GM18951 (cell line): Measurements from ENCODE around the gene SLITRK5.

Source experiments
- POLR2A ChIP-seq: IDR thresholded peaks from 4 replicates; pipeline ENCODE4 v1.6.1; 2011; ENCODE audit warnings: mild to moderate bottlenecking; ENCODE audit not compliant: insufficient read length, insufficient read depth; ENCODE audit errors: extremely low read depth
- in situ Hi-C: fragments of 300-500 bp; cut with MboI; formaldehyde crosslinking; loops from one replicate; pipeline ENCODE4 v1.12.0; 2022; ENCODE audit warnings: low sequenced_read_pairs, mixed read lengths, inconsistent platforms; ENCODE audit not compliant: unreplicated experiment

Gene SLITRK5, protein sequence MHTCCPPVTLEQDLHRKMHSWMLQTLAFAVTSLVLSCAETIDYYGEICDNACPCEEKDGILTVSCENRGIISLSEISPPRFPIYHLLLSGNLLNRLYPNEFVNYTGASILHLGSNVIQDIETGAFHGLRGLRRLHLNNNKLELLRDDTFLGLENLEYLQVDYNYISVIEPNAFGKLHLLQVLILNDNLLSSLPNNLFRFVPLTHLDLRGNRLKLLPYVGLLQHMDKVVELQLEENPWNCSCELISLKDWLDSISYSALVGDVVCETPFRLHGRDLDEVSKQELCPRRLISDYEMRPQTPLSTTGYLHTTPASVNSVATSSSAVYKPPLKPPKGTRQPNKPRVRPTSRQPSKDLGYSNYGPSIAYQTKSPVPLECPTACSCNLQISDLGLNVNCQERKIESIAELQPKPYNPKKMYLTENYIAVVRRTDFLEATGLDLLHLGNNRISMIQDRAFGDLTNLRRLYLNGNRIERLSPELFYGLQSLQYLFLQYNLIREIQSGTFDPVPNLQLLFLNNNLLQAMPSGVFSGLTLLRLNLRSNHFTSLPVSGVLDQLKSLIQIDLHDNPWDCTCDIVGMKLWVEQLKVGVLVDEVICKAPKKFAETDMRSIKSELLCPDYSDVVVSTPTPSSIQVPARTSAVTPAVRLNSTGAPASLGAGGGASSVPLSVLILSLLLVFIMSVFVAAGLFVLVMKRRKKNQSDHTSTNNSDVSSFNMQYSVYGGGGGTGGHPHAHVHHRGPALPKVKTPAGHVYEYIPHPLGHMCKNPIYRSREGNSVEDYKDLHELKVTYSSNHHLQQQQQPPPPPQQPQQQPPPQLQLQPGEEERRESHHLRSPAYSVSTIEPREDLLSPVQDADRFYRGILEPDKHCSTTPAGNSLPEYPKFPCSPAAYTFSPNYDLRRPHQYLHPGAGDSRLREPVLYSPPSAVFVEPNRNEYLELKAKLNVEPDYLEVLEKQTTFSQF

DNA sequence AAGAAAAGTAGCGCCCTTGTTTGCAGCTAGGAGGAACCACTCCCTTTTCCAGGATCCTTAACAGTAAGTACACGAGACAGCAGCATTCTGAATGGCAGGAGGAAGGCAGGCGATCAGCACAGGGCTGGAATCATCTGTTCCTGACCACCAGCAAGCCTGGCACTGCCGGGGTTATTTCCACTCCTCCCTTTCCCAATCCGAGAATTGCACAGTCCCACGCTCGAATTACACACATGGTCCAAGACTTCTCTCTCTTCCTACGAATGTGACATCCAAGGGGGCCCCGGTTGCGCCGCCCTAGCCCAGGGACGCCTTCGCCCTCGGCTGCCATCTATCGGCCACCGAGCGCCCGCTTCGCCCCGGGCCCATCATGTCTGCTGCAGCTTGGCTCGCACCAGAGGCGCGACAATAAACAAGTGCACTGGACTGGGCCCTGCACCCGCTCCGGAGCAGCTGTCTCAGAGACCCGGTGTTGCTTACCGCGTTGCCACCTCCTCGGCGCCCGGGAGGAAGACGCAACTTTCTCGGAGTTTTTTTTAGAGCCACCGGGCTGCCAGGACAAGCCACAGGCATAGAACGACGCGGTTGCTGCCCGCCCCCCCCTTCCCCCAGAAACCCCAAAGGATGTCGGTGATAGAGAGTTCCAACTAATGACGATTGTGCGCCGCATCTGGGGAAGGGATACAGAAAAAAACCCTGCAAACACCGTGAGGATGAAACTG lies at the start of gene SLITRK5:
TSS of gene SLITRK5 (plus strand) at position 341 of the 722 bp plus-strand sequence. CDS start 4,018 bp downstream, outside the sequence.
- in situ Hi-C loops, result no loop called here

DNA sequence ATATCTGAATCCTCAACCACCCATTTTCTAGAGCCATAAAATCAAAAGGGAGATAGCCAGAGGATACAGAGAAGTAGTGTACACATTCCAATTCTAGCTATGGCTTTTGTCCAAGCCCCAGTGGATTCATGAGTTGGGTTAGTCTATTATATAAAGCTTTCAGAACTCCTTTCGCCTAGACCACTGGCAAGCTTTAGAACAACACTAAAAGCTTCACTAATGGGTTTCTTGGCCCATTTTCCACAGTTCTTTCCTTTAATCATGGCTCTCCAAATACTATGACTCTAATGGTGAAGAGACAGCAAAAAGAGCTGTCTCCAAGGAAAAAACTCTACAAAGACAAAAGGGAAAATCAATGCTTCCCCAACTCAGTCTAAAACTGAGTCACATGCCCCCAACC lies 48.2 kb upstream of the SLITRK5 start:
- no peak for TF ChIP-seq POLR2A
- in situ Hi-C loops, result no loop called here

More for the DNA sequence above, at the start of gene SLITRK5:
- TF ChIP-seq POLR2A, result no peak

DNA sequence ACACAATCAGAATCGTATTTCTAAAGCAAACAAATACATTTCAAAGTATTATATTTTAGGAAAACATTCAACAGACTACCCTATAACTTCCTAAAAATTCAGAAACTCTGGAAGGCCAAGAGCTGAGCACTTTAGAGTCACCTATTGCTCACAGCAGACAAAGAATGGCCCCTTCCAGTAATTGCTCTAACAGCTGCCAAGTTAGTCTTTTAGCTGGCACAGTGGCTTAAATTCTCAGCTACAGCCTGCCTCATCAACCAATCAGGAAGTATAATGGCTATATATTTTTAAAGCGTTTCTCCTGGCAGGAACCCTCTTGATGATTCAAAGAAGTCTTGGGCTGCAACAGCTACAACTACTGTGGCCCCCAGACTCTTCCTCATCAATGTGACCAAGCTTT lies 14.9 kb upstream of the SLITRK5 start:
- in situ Hi-C loops, result no loop called here
- no peak for TF ChIP-seq POLR2A

DNA sequence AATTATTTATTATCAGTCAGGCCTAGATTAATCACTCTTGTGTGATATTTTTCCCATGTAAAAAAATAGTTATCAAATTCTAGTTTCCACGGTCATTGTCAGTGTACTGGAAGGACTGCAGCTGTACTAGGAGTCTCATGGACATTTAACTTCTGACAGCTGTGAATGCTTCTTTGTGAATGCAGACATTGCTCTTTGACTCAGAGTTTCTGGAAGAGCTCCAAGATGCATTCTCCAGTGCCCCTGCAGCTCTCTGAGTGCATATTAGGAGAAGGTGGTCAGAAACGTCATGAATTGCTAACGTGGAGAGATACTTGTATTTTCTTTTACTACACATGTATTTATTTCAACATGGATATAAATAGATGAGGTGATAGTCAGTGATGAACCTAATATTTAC lies 9.7 kb upstream of the SLITRK5 start:
- TF ChIP-seq POLR2A, result no peak
- in situ Hi-C loops, result no loop called here

DNA sequence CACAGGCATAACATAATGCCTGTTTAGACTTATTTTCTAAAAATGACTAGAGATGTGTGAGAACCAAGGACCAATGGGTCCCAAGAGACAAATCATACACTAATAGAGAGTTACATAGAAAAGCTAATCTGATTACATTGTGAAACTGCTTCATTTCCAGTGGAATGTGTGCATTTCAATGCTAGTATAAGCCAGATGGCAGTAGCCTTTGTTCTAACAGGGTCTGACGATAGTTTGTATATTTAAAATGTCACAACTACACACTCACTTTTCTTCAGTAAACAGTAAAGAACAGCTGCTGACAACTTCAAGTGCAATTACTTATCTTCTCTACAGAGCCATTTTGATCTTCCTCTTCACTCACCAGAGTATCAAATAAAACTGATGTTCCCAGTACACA lies 4.3 kb upstream of the SLITRK5 start:
- in situ Hi-C loops, result no loop called here
- no peak for TF ChIP-seq POLR2A

DNA sequence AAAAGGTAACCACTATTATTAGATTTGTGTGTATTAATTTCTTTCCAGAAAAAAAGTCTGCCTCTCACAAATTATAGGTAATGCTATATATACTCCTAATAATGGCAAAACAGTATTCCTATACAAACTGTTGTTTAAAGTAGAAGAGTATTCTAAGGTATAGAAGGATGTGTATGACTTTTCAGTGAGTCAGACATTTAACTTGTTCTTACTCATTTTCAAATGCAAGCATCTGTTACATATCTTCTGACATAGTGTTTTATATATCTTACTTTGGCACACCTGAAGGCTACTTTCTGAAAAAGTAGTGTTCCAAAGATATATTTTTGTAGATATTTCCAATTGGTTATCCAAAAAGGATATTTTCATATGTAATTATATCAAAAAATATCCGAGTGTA lies 3.5 kb upstream of the SLITRK5 start:
- TF ChIP-seq POLR2A, result no peak
- in situ Hi-C loops, result no loop called here

DNA sequence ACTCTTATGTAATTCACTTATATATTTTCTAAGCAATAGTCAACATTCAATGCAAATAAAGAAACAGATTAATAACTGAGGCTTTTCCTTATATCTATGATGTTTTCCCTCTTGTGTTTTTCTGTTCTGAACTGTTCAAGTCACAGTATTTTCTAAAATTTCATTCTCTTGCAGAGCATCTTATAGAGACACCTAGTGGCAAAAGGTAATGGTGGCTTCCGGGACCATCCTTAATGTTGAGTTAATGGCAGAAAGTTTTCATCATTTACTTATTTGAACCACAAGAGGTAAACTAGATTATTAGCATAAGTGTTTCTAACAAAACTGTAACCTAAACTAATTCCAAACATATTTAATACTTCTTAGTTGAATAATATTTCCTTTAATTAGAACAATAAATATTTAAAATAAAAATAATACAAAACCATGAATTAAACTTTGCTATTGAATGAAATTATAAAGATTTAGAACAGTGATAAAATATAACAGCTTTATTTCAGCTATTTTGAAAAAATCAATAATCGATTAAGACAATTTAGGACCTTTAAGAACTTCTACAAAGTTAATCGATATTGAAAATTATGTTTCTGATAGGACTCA lies 1.7 kb upstream of the SLITRK5 start:
- no peak for TF ChIP-seq POLR2A
- in situ Hi-C loops, result no loop called here

DNA sequence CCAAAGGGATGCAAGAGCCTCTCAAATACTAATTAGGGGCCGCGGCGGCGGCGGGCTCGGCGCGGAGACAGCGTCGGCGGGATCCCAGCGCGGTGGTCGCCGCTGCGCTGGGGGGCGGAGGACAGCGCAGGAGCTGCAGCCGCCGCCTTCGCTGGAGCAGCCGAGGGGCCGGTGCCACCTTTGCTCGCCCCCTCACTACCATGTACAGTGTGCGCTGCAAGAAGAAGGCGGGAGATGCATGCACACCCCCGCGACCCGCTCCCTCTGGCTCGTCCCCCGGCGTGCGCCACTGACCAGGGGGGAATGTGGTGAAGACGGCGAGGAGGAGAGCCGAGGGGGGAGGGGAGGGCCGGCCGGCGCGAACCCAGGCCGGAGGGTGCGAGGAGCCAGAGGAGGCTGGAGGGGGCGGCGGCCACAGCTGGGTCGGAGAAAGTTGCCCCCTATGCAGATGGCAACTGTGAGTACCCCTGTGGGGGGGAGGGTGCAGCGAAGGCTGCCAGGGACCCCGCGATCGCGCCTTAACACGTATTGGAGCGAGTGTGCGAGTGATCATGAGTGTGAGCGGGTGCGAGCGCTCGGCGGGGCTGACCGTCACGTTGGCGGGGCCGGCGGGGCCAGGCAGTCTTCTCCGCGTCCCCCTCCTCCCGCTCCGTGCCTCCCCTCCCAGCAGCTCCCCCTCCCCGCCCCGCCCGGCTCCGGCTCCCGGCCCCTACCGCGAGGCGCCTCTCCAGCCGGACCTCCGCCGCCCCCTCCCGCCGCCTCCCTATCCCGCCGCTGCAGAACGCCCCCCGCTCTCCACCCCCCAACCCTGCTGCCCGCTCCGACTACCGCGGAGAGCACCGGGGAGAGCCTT lies 808 bp downstream of the SLITRK5 start:
- TF ChIP-seq POLR2A, result no peak
- in situ Hi-C loops, result no loop called here

DNA sequence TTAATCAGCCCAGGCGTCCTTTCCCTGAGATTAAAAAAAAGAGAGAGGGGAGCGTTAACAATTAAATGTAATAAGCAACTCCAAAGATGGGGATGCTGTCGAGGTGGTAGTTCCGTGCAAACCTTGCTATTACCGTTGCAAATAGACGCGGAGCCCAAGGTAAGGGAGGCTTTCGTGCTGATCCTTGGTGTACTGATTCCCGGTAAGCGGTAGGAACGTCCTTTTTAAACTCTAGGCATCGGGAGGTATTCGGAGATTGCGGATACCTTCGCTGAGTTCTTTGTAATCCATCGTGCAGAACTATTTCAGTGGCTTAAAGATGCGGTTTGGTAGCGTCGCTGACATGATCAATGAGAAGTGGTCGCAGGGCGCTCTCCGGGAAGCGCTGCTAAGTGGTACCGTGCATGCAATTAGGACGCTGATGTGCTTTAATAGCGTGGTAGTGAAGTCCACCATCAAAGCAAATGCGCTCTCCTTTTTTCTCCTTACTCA lies 3.1 kb downstream of the SLITRK5 start:
- TF ChIP-seq POLR2A, result no peak
- in situ Hi-C loops, result no loop called here

DNA sequence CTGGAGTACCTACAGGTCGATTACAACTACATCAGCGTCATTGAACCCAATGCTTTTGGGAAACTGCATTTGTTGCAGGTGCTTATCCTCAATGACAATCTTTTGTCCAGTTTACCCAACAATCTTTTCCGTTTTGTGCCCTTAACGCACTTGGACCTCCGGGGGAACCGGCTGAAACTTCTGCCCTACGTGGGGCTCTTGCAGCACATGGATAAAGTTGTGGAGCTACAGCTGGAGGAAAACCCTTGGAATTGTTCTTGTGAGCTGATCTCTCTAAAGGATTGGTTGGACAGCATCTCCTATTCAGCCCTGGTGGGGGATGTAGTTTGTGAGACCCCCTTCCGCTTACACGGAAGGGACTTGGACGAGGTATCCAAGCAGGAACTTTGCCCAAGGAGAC lies 4.7 kb downstream of the SLITRK5 start:
- in situ Hi-C loops, result no loop called here
- no peak for TF ChIP-seq POLR2A

DNA sequence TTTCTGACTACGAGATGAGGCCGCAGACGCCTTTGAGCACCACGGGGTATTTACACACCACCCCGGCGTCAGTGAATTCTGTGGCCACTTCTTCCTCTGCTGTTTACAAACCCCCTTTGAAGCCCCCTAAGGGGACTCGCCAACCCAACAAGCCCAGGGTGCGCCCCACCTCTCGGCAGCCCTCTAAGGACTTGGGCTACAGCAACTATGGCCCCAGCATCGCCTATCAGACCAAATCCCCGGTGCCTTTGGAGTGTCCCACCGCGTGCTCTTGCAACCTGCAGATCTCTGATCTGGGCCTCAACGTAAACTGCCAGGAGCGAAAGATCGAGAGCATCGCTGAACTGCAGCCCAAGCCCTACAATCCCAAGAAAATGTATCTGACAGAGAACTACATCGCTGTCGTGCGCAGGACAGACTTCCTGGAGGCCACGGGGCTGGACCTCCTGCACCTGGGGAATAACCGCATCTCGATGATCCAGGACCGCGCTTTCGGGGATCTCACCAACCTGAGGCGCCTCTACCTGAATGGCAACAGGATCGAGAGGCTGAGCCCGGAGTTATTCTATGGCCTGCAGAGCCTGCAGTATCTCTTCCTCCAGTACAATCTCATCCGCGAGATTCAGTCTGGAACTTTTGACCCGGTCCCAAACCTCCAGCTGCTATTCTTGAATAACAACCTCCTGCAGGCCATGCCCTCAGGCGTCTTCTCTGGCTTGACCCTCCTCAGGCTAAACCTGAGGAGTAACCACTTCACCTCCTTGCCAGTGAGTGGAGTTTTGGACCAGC lies 5.3 kb downstream of the SLITRK5 start:
- in situ Hi-C loops, result no loop called here

More for the DNA sequence above, 5.3 kb downstream of the SLITRK5 start:
- TF ChIP-seq POLR2A, result no peak
